Left cardiac atrium (tissue), 4 donors: Measurements from ENCODE around the gene ADAD2. TPM values are rescaled to one million over a fixed set of nuclear protein-coding genes. Genes with fewer than 3 reads are reported as not detected.

Experiments used
- ATAC-seq, 2 donors: fragments of 200-7000 bp; cut with Tn5 transposase; one replicate each; pipeline ENCODE4 v1.9.1; 2020; ENCODE audit warnings: mild to moderate bottlenecking in 2 of 2, moderate library complexity in 2 of 2
- DNase-seq: peaks from one replicate; pipeline ENCODE4 v3.0.0-alpha.2; 2020
- intact Hi-C, 2 donors: fragments of 100-400 bp; cut with DNase I; formaldehyde crosslinking; loops; one replicate each; pipeline versions ENCODE4 v1.14.1 to v1.15.1; 2022 to 2023
- total RNA-seq, 2 donors: library from RNA; stranded (reverse); fragmentation: NEBNext Ultra II Directional; extraction: Animal tissue kit (Norgen Biotek cat#: 25700); gene quantifications; one replicate each; pipeline ENCODE4 v1.2.1, GENCODE V29; 2021
- donor health status: DM: no; HTN: yes; CAD: no.
- donor health status: DM: no; HTN: yes; CAD: no; lungs with severe emphysema.
- donor health status: DM: yes; HTN: yes; CAD: no.
- donor health status: Dilated cardiomyopathy.

The ADAD2 gene
- total RNA-seq, 2 donors from 2014 or later: 0.59 TPM; not detected in 1

DNA sequence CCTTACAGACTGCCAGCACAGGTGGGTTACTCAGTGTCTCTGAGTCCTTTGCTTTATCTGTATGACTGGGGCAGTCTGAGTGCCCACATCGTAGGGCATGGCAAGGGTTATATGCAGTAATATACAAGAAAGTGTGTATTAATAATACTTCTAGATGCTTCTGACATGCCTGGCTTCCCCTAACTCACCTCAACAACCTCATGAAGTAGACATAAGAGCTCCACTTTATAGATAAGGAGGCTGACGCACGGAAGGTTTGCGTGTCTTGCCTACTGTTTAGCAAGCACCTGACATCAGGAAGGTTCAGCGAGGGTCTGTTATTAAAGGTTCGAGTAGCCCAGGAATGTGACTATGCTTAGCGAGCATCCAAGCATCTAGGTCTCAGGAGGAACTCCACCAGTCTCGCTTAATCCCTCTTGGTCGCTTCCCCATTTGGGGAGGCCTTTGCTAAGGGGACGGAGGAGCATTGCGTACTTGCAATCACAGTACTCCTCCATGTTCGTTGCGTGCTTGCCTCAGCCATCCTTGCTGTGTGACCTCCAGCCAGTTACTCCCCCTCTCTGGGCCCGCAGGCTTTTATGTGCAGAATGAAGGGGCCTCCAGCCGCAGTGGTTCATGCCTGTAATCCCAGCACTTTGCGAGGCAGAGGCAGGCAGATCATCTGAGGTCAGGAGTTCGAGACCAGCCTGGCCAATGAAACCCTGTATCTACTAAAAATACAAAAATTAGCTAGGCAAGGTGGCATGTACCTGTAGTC lies 47.2 kb downstream of the ADAD2 start:
- ATAC-seq (no peak), DNase-seq (no peak)
- intact Hi-C loops: no loop called here

DNA sequence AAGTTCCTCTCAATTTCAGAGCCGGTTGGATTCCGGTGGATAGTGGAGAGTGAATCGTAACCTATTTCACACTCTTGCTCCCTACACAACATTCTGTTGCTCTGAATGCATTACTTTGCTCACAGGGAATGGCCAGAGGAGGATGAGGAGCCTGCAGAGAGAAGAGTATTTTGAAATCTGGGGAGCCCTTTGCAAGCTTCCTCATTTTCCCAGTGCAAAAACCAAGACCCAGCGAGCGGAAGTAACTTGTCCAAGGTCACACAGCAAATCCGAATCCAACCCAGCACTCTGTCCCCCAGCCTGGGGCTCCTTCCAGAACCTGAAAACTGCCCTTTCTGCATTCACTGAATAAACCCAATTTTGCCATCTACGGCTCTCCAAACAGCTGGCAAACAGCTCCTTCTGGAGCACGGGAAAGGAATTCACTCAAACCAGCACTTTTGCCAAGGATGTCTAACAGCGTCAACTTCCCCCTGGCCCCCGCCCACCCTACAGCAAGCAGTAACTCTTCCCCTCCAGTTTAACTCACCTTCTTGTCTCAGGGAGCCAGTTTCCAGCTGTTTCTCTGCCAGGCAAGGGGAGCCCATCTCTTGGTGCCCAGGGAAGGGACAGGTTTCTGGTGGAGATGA lies 48.3 kb downstream of the ADAD2 start:
- DNase-seq: no peak
- no peak for ATAC-seq
- intact Hi-C loops: no loop called here

DNA sequence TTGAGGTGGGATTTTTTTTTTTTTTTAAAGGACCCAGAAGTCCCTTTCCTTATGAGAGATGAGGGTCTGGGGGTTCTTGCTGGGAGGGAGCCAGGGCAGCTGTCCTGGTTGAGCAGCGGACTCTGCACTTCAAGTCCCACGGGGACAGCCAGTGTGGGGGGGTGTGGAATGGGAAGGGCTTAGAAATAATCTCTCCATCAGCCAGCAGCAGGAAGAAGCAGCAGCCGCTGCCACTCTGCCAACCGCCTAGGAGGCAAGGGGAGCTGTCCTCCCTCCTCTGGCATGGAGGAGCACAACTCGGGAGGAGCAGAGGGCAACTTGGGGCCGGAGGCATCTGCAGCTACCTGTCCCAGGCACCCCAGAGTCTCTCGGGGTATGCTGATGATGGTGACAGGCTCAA lies 49.0 kb downstream of the ADAD2 start, which contains the start of gene KCNG4:
Gene KCNG4, minus strand, starts transcription at position 104 of the 400 bp plus-strand sequence. CDS start 2,527 bp downstream, outside the sequence.
- intact Hi-C loops: no loop called here
- ATAC-seq: no peak

DNA sequence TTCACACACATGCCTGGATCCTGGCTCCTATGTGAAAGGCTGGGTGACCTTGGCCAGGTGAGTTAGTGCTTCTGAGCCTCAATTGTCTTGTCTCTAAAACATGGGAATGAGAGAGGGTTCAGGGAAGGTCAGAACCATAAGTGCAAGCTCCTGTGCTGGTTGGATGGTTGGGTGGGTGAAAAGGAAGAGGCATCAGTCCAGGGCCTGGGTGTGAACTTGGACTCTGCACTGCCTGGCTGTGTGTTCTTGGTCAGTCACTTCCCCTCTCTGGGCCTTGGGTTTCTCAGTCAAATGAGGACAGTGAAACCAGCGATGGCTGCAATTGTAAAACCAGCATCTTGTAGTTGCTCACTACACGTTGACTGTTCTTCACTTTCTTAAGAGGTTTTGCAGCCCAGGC lies 49.5 kb downstream of the ADAD2 start:
- intact Hi-C loops: no loop called here
- ATAC-seq: no peak

More for the DNA sequence above, 49.0 kb downstream of the ADAD2 start, which contains the start of gene KCNG4:
- DNase-seq: no peak

DNA sequence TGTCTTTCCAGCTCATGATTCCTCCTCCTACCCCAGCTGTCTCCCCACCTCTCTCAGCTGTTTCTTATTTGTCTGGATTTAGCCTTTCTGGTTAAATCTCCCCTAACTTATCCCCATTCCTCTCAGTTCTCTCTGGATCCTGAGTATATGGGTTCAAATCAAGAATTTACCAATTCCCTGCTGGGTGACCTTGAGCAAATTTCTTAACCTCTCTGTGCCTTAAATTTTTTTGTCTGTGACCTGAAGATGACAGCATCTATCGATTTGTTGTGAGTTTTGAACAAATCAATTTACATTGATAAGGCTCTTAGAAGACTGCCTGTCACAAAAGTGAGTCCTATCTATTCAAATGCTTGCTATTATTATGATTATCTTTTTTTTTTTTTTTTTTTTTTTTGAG lies 50.8 kb downstream of the ADAD2 start:
- no peak for DNase-seq
- intact Hi-C loops: no loop called here
- ATAC-seq: no peak

More for the DNA sequence above, 49.5 kb downstream of the ADAD2 start:
- no peak for DNase-seq

DNA sequence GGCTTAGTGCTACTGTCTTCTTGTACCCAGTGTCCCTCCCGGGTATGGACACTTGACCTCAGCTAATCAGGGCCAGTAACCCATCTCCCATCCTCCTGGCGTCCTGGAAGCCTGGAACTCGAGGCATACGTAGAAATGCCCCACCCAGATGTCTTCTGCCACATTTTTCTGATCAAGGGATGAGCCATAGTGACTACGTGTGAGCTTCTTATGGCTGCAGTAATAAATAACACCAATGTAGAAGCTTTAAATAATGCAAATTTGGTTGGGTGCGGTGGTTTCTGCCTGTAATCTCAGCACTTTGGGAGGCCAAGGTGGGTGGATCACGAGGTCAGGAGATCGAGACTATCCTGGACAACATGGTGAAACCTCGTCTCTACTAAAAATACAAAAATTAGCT lies 51.9 kb downstream of the ADAD2 start:
- ATAC-seq: no peak
- no peak for DNase-seq
- intact Hi-C loops: no loop called here

DNA sequence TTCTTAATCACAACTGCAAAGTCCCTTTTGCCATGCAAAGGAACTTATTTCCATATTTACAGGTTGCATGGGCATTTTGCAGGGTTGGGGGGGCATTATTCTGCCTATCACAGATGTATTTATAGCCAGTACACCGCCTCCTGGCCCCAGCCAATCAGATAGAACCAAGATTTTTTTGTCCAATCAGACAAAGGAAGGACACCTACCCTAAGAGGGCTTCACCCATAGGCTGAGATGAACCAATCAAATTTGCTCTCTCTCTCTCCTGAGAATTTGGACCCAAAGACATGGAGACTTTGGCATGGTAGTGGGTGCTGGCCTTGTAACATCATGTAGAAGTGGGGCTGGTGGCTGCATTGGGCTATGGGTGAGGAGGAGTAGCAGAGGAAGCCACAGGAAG lies 52.8 kb downstream of the ADAD2 start:
- DNase-seq (no peak), ATAC-seq (no peak)
- intact Hi-C loops: no loop called here

DNA sequence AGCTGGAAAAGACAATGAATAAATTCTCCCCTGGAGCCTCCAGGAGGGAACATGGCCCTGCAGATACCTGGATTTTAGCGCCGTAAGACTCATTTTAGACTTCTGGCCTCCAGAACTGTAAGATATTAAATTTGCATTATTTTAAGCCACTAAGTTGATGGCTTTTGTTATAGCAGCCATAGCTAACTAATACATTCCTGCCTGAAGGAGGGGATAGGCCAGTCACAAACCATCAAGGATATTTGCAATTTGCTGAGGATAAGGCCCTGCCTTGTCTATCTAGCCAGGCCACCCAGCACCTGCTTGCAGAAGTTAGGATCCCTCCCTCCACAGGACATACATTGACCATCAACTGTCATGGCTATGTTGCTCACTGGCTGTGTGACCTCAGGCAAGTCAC lies 53.8 kb downstream of the ADAD2 start:
- DNase-seq (no peak), ATAC-seq (no peak)
- intact Hi-C loops: no loop called here

DNA sequence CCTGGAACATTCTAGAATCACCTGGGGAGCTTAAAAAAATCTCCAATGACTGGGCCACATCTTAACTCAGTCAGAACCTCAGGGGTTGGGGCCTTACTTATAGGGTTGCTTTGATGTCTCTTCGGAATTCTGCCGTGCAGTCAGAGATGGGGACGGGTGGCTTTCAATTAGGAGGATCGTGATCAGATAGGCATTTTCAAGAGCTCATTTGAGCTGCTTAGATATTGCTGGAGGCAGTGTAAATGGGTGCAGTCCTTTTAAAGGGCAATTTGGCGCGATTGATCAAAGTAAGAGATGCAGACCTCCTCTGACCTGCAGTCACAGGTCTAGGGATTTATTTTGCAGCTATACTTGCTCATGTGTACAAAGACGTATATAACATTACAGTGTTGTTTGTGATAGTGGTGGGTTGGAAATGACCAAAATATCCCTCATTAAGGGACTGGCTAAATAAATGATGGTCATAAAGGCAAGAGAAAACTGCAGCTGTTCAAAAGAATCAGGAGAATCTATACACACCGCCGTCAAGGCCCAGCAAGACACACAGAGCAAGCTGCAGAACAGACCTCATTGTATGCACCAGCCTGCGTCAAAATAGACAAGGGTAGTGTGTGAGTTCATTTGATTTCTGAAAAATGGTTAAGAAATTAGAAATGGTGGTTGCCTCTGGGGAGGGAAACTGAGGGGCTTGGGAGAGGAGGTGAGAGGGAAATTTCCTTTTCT lies 55.2 kb downstream of the ADAD2 start:
- no peak for ATAC-seq
- DNase-seq: no peak
- intact Hi-C loops: no loop called here

DNA sequence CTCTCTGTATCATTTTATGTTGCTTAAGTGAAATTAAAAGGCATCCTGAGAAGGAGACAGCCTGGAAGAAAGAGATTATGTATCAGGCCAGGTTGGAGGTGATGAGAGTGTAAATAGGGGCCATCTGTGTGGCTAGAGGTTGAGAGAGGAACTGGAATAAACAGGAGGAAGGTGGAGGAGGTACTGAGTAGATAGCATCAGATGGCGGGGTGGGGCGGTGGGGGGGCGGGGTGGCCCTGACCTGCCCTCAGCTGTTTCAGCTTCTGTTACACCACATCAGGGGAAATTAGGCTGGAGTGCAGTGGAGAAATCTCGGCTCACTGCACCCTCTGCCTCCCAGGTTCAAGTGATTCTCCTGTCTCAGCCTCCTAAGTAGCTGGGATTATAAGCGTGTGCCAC lies 55.7 kb downstream of the ADAD2 start:
- intact Hi-C loops: no loop called here
- no peak for ATAC-seq

More for the DNA sequence above, 55.7 kb downstream of the ADAD2 start:
- no peak for DNase-seq

Other genes with a start within 250 kb of the ADAD2 start
- gene OSGIN1, start 237.9 kb upstream of the ADAD2 start, total RNA-seq: 1 to 10 TPM; 7.0 to 8.3 TPM
- under 1 TPM in 1 of 2 donors, not detected in 1; 0.91 TPM for gene NECAB2, start 222.9 kb upstream of the ADAD2 start, total RNA-seq
- not detected for gene SLC38A8, start 148.4 kb upstream of the ADAD2 start, total RNA-seq
- gene MBTPS1, start 74.2 kb upstream of the ADAD2 start, total RNA-seq: 10 to 100 TPM; 71.5 to 93.6 TPM
- gene HSDL1, start 46.0 kb upstream of the ADAD2 start, total RNA-seq: 10 to 100 TPM; 21.6 to 34.1 TPM
- gene DNAAF1, start 45.8 kb upstream of the ADAD2 start, total RNA-seq: not detected
- 10 to 100 TPM; 27.9 to 33.6 TPM for gene TAF1C, start 4.1 kb upstream of the ADAD2 start, total RNA-seq
- gene KCNG4, start 48.9 kb downstream of the ADAD2 start, total RNA-seq: not detected
- gene WFDC1, start 103.7 kb downstream of the ADAD2 start, total RNA-seq: 1 to 10 TPM; 1.9 to 2.5 TPM
- gene ATP2C2, start 177.4 kb downstream of the ADAD2 start, total RNA-seq: not detected